HepG2 (cell line): ENCODE results near the gene VEGFB. TPM values are rescaled to one million over a fixed set of nuclear protein-coding genes. Genes with fewer than 3 reads are reported as not detected.
A peak's percentile ranks its signal among the peaks of the same experiment; 100 is the strongest.

Source experiments
- CCDC6 ChIP-seq: sonication (generic); formaldehyde crosslinking; IDR thresholded peaks from 2 replicates; pipeline ENCODE4 v1.8.1; 2022; ENCODE audit warnings: mild to moderate bottlenecking, missing genetic modification reagents, moderate library complexity
- HNF4G ChIP-seq, 2 experiments: sonication (generic) in 1 of 2; formaldehyde crosslinking in 1 of 2; IDR thresholded peaks; 2 replicates each; pipeline versions ENCODE4 v1.4.0 to v1.6.1; 2011 to 2020; ENCODE audit warnings: borderline replicate concordance in 2 of 2, low read depth in 2 of 2, mild to moderate bottlenecking in 2 of 2, low read length in 1 of 2, missing genetic modification reagents in 1 of 2, moderate library complexity in 1 of 2
- KAT7 ChIP-seq: IDR thresholded peaks from 2 replicates; pipeline ENCODE4 v1.6.1; 2018; ENCODE audit warnings: borderline replicate concordance, missing compliant biosample characterization
- MED13 ChIP-seq: sonication (generic); formaldehyde crosslinking; IDR thresholded peaks from 2 replicates; pipeline ENCODE4 v1.5.0; 2020; ENCODE audit warnings: missing genetic modification reagents
- MIXL1 ChIP-seq: IDR thresholded peaks from 2 replicates; pipeline ENCODE4 v1.6.1; 2016
- THAP7 ChIP-seq: sonication (generic); formaldehyde crosslinking; IDR thresholded peaks from 2 replicates; pipeline ENCODE4 v1.8.1; 2023; ENCODE audit warnings: mild to moderate bottlenecking, missing genetic modification reagents
- THYN1 ChIP-seq: sonication (generic); formaldehyde crosslinking; IDR thresholded peaks from 2 replicates; pipeline ENCODE4 v1.8.1; 2023; ENCODE audit warnings: low read depth, mild to moderate bottlenecking, moderate library complexity, missing genetic modification reagents, borderline replicate concordance
- ZNF30 ChIP-seq: sonication (generic); formaldehyde crosslinking; IDR thresholded peaks from 2 replicates; pipeline ENCODE4 v1.5.0; 2020; ENCODE audit warnings: mild to moderate bottlenecking, missing genetic modification reagents
- ZNF709 ChIP-seq: sonication (generic); formaldehyde crosslinking; IDR thresholded peaks from 2 replicates; pipeline ENCODE4 v1.5.0; 2020; ENCODE audit warnings: mild to moderate bottlenecking, missing genetic modification reagents
- ZSCAN21 ChIP-seq: sonication (generic); formaldehyde crosslinking; IDR thresholded peaks from 2 replicates; pipeline ENCODE4 v1.8.0; 2022; ENCODE audit warnings: mild to moderate bottlenecking, missing genetic modification reagents, moderate library complexity, borderline replicate concordance
- polyA plus RNA-seq, 8 experiments: library from polyadenylated mRNA; depleted of rRNA in 3 of 8; stranded (reverse) in 7 of 8; unstranded in 1 of 8; fragments of >200 nt; fragmentation: Illumina TruSeq in 4 of 8; extraction: Trizol in 4 of 8; gene quantifications; 2 replicates each; pipeline versions ENCODE4 v1.2.1 to v1.2.3, GENCODE V29; 2011 to 2016; ENCODE audit warnings: low read depth in 4 of 8, missing spikeins in 1 of 8, mixed read lengths in 1 of 8; ENCODE audit not compliant: insufficient read depth in 1 of 8
- total RNA-seq, 5 experiments: library from RNA; depleted of rRNA; stranded (reverse); fragments of >200 nt; fragmentation: Illumina TruSeq; extraction: Trizol; gene quantifications; 2 replicates each; pipeline ENCODE4 v1.2.3, GENCODE V29; 2016; ENCODE audit warnings: low read depth in 1 of 5
- TF ChIP-seq, protein P1 (sequence below): sonication (generic); formaldehyde crosslinking; IDR thresholded peaks from 2 replicates; pipeline ENCODE4 v1.4.0; 2020; ENCODE audit warnings: mild to moderate bottlenecking, missing genetic modification reagents
- TF ChIP-seq, protein P2 (sequence below): sonication (generic); formaldehyde crosslinking; IDR thresholded peaks from 2 replicates; pipeline ENCODE4 v1.5.0; 2020; ENCODE audit warnings: mild to moderate bottlenecking, missing genetic modification reagents
- TF ChIP-seq, protein P3 (sequence below): IDR thresholded peaks from 2 replicates; pipeline ENCODE4 v1.6.1; 2016; ENCODE audit warnings: missing compliant biosample characterization, missing genetic modification reagents, borderline replicate concordance
- TF ChIP-seq, protein P4 (sequence below): fragments of 450-650 bp; IDR thresholded peaks from 2 replicates; pipeline ENCODE4 v1.6.1; 2017; ENCODE audit warnings: mild to moderate bottlenecking

VEGFB gene
- total and polyA plus RNA-seq, 2 of the 13 experiments (the other 11 are each of a cell fraction or from before 2014, with no cell fraction given): 9.0 to 11.3 TPM

GRCh38 chr11:64225608-64226506, 8.5 kb upstream of the VEGFB start, which contains the start of the genes NUDT22 and TRPT1 (continued):
- TF ChIP-seq THAP7 (CRISPR knock-in tag): peak; percentile 77
- TF ChIP-seq, protein P1, sequence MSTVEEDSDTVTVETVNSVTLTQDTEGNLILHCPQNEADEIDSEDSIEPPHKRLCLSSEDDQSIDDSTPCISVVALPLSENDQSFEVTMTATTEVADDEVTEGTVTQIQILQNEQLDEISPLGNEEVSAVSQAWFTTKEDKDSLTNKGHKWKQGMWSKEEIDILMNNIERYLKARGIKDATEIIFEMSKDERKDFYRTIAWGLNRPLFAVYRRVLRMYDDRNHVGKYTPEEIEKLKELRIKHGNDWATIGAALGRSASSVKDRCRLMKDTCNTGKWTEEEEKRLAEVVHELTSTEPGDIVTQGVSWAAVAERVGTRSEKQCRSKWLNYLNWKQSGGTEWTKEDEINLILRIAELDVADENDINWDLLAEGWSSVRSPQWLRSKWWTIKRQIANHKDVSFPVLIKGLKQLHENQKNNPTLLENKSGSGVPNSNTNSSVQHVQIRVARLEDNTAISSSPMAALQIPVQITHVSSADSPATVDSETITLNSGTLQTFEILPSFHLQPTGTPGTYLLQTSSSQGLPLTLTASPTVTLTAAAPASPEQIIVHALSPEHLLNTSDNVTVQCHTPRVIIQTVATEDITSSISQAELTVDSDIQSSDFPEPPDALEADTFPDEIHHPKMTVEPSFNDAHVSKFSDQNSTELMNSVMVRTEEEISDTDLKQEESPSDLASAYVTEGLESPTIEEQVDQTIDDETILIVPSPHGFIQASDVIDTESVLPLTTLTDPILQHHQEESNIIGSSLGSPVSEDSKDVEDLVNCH (CRISPR knock-in tag): no peak
- TF ChIP-seq HNF4G (IDR thresholded peaks at IDR 0.05; ENCODE audit: borderline replicate concordance, low read depth, low read length): no peak
- no peak for TF ChIP-seq HNF4G (CRISPR knock-in tag; IDR thresholded peaks at IDR 0.05; ENCODE audit: borderline replicate concordance, low read depth)
- TF ChIP-seq, protein P2, sequence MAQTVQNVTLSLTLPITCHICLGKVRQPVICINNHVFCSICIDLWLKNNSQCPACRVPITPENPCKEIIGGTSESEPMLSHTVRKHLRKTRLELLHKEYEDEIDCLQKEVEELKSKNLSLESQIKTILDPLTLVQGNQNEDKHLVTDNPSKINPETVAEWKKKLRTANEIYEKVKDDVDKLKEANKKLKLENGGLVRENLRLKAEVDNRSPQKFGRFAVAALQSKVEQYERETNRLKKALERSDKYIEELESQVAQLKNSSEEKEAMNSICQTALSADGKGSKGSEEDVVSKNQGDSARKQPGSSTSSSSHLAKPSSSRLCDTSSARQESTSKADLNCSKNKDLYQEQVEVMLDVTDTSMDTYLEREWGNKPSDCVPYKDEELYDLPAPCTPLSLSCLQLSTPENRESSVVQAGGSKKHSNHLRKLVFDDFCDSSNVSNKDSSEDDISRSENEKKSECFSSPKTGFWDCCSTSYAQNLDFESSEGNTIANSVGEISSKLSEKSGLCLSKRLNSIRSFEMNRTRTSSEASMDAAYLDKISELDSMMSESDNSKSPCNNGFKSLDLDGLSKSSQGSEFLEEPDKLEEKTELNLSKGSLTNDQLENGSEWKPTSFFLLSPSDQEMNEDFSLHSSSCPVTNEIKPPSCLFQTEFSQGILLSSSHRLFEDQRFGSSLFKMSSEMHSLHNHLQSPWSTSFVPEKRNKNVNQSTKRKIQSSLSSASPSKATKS: no peak
- TF ChIP-seq, protein P3, sequence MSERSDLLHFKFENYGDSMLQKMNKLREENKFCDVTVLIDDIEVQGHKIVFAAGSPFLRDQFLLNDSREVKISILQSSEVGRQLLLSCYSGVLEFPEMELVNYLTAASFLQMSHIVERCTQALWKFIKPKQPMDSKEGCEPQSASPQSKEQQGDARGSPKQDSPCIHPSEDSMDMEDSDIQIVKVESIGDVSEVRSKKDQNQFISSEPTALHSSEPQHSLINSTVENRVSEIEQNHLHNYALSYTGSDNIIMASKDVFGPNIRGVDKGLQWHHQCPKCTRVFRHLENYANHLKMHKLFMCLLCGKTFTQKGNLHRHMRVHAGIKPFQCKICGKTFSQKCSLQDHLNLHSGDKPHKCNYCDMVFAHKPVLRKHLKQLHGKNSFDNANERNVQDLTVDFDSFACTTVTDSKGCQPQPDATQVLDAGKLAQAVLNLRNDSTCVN (CRISPR knock-in tag): no peak
- TF ChIP-seq, protein P4, sequence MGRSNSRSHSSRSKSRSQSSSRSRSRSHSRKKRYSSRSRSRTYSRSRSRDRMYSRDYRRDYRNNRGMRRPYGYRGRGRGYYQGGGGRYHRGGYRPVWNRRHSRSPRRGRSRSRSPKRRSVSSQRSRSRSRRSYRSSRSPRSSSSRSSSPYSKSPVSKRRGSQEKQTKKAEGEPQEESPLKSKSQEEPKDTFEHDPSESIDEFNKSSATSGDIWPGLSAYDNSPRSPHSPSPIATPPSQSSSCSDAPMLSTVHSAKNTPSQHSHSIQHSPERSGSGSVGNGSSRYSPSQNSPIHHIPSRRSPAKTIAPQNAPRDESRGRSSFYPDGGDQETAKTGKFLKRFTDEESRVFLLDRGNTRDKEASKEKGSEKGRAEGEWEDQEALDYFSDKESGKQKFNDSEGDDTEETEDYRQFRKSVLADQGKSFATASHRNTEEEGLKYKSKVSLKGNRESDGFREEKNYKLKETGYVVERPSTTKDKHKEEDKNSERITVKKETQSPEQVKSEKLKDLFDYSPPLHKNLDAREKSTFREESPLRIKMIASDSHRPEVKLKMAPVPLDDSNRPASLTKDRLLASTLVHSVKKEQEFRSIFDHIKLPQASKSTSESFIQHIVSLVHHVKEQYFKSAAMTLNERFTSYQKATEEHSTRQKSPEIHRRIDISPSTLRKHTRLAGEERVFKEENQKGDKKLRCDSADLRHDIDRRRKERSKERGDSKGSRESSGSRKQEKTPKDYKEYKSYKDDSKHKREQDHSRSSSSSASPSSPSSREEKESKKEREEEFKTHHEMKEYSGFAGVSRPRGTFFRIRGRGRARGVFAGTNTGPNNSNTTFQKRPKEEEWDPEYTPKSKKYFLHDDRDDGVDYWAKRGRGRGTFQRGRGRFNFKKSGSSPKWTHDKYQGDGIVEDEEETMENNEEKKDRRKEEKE: no peak
- no peak; the same call in 1 of the 2 replicates for TF ChIP-seq CCDC6 (CRISPR knock-in tag)
- TF ChIP-seq KAT7 (CRISPR knock-in tag): 0 out of 2 replicates have a peak, but pooled peaks have one; percentile 52
- TF ChIP-seq ZNF30 (CRISPR knock-in tag): no peak
- TF ChIP-seq MED13 (CRISPR knock-in tag): no peak
- no peak for TF ChIP-seq THYN1 (CRISPR knock-in tag)
- TF ChIP-seq ZSCAN21: peak; percentile 48; the same call in 1 of the 2 replicates
- peak; percentile 32; the same call in 1 of the 2 replicates for TF ChIP-seq MIXL1
- TF ChIP-seq ZNF709 (CRISPR knock-in tag): peak; percentile 79
